ENCODE data around the gene ZNF410. TPM values are rescaled to one million over a fixed set of nuclear protein-coding genes. Genes with fewer than 3 reads are reported as not detected.

ZNF410 gene
- total RNA-seq, 1 experiment from 2014 or later: 21.0 TPM

DNA sequence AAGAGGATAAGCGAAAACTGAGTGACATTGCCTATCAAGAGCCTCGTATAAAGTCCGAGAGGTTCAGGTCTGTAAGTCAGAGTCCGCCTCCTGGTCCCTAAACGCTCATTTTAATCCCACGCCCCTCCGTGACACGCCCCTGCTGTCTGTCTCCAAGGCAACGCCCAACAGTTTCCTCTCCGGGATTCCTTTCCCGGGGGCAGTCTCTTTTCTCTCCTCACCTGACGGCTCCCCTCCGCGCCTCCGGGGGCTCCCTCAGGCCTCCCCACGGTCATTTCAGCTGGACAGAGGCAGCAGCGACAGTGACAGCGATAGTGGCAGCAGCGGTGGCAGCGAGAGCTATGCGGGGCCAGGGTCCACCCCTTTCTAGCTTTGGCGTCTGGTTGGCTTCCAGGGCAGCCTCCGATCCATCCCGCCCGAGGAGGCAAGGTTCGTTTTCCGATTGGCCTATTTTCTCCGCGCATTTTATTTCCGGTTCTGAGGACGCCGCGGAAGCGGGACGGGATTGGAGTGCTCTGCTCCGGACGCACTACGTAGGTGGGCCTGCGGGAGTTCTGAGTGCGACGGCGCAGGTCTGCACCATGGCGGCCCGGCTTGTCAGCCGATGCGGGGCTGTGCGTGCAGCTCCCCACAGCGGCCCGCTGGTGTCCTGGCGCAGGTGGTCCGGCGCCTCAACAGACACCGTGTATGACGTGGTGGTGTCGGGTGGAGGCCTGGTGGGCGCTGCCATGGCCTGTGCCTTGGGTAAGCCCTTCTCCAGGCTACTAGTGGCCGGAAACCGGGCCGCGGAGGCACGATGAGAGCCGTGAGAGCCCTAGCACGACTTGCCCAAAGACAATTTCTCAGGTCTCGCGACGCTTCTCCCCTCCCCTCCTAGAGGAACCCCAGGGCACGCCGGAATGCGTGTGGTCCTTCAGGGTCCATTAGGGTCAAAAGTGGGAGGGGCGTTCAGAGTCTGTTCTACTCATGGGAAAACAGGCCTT is 63.4 kb downstream of the ZNF410 start, which contains the start of the genes COQ6 and FAM161B (continued):
- TF ChIP-seq, protein P1, sequence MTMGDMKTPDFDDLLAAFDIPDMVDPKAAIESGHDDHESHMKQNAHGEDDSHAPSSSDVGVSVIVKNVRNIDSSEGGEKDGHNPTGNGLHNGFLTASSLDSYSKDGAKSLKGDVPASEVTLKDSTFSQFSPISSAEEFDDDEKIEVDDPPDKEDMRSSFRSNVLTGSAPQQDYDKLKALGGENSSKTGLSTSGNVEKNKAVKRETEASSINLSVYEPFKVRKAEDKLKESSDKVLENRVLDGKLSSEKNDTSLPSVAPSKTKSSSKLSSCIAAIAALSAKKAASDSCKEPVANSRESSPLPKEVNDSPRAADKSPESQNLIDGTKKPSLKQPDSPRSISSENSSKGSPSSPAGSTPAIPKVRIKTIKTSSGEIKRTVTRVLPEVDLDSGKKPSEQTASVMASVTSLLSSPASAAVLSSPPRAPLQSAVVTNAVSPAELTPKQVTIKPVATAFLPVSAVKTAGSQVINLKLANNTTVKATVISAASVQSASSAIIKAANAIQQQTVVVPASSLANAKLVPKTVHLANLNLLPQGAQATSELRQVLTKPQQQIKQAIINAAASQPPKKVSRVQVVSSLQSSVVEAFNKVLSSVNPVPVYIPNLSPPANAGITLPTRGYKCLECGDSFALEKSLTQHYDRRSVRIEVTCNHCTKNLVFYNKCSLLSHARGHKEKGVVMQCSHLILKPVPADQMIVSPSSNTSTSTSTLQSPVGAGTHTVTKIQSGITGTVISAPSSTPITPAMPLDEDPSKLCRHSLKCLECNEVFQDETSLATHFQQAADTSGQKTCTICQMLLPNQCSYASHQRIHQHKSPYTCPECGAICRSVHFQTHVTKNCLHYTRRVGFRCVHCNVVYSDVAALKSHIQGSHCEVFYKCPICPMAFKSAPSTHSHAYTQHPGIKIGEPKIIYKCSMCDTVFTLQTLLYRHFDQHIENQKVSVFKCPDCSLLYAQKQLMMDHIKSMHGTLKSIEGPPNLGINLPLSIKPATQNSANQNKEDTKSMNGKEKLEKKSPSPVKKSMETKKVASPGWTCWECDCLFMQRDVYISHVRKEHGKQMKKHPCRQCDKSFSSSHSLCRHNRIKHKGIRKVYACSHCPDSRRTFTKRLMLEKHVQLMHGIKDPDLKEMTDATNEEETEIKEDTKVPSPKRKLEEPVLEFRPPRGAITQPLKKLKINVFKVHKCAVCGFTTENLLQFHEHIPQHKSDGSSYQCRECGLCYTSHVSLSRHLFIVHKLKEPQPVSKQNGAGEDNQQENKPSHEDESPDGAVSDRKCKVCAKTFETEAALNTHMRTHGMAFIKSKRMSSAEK (CRISPR knock-in tag; IDR thresholded peaks at IDR 0.05; ENCODE audit: borderline replicate concordance): no peak
- TF ChIP-seq ZNF671 (CRISPR knock-in tag; IDR thresholded peaks at IDR 0.05) (no peak), ELF4 (CRISPR knock-in tag; IDR thresholded peaks at IDR 0.05; ENCODE audit: low read depth) (no peak), NFYB (CRISPR knock-in tag; conservative IDR thresholded peaks at IDR 0.05; ENCODE audit: low read depth) (peak; percentile 61), EMX1 (CRISPR knock-in tag; IDR thresholded peaks at IDR 0.05) (no peak), HMGA2 (CRISPR knock-in tag; IDR thresholded peaks at IDR 0.05) (no peak), ETV6 (CRISPR knock-in tag; IDR thresholded peaks at IDR 0.05) (peak; percentile 81), NFATC4 (CRISPR knock-in tag; IDR thresholded peaks at IDR 0.05) (no peak), TCF7 (CRISPR knock-in tag; IDR thresholded peaks at IDR 0.05; ENCODE audit: low read depth) (no peak), ZNF232 (CRISPR knock-in tag; IDR thresholded peaks at IDR 0.05) (0 out of 2 replicates have a peak, but pooled peaks have one; percentile 66)
- TF ChIP-seq, protein P2, sequence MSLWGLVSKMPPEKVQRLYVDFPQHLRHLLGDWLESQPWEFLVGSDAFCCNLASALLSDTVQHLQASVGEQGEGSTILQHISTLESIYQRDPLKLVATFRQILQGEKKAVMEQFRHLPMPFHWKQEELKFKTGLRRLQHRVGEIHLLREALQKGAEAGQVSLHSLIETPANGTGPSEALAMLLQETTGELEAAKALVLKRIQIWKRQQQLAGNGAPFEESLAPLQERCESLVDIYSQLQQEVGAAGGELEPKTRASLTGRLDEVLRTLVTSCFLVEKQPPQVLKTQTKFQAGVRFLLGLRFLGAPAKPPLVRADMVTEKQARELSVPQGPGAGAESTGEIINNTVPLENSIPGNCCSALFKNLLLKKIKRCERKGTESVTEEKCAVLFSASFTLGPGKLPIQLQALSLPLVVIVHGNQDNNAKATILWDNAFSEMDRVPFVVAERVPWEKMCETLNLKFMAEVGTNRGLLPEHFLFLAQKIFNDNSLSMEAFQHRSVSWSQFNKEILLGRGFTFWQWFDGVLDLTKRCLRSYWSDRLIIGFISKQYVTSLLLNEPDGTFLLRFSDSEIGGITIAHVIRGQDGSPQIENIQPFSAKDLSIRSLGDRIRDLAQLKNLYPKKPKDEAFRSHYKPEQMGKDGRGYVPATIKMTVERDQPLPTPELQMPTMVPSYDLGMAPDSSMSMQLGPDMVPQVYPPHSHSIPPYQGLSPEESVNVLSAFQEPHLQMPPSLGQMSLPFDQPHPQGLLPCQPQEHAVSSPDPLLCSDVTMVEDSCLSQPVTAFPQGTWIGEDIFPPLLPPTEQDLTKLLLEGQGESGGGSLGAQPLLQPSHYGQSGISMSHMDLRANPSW (CRISPR knock-in tag; conservative IDR thresholded peaks at IDR 0.05; ENCODE audit: low read depth): no peak
- TF ChIP-seq, protein P3, sequence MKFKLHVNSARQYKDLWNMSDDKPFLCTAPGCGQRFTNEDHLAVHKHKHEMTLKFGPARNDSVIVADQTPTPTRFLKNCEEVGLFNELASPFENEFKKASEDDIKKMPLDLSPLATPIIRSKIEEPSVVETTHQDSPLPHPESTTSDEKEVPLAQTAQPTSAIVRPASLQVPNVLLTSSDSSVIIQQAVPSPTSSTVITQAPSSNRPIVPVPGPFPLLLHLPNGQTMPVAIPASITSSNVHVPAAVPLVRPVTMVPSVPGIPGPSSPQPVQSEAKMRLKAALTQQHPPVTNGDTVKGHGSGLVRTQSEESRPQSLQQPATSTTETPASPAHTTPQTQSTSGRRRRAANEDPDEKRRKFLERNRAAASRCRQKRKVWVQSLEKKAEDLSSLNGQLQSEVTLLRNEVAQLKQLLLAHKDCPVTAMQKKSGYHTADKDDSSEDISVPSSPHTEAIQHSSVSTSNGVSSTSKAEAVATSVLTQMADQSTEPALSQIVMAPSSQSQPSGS (CRISPR knock-in tag; IDR thresholded peaks at IDR 0.05; ENCODE audit: borderline replicate concordance, low read depth): no peak
- TF ChIP-seq, protein P4, sequence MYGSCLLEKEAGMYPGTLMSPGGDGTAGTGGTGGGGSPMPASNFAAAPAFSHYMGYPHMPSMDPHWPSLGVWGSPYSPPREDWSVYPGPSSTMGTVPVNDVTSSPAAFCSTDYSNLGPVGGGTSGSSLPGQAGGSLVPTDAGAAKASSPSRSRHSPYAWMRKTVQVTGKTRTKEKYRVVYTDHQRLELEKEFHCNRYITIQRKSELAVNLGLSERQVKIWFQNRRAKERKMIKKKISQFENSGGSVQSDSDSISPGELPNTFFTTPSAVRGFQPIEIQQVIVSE (CRISPR knock-in tag; IDR thresholded peaks at IDR 0.05; ENCODE audit: borderline replicate concordance): no peak
- TF ChIP-seq, protein P5, sequence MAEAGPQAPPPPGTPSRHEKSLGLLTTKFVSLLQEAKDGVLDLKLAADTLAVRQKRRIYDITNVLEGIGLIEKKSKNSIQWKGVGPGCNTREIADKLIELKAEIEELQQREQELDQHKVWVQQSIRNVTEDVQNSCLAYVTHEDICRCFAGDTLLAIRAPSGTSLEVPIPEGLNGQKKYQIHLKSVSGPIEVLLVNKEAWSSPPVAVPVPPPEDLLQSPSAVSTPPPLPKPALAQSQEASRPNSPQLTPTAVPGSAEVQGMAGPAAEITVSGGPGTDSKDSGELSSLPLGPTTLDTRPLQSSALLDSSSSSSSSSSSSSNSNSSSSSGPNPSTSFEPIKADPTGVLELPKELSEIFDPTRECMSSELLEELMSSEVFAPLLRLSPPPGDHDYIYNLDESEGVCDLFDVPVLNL (CRISPR knock-in tag; IDR thresholded peaks at IDR 0.05; ENCODE audit: borderline replicate concordance, low read depth): 0 out of 2 replicates have a peak, but pooled peaks have one; percentile 30

DNA sequence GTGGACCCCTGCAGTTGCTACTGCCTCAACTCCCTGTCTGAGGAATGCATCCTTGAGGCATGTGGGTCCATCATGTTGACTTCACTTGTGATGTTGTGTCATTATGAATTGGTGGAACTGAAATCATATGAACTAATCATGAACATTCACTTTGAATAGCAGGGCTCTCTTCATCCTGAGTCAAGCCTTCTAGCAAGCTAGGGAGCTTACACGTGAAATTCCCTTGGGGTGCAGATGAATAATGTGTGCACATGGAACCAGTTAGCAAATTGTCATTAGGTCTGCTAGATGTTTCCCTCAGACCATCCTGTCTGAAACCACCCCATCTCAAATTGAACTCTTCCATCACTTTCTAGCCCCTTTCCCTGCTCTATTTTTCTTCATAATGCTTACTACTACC is 67.1 kb downstream of the ZNF410 start:
- ChIA-PET CTCF (no interaction called here), POLR2A (no interaction called here)
- Mint-ChIP-seq H3K27ac (no peak overlapping the region), H3K27me3 (ENCODE audit: low read depth) (no peaks in the 10 kb centered on the region), H3K4me1 (peaks cover 6% of the 10 kb centered on the region), H3K36me3 (peaks cover 9% of the 10 kb centered on the region), H3K4me3 (no peak overlapping the region), H3K9me3 (no peaks in the 10 kb centered on the region)
- no peak for ATAC-seq
- DNase-seq (ENCODE audit: low spot score): no peak
- TF ChIP-seq, protein P6, sequence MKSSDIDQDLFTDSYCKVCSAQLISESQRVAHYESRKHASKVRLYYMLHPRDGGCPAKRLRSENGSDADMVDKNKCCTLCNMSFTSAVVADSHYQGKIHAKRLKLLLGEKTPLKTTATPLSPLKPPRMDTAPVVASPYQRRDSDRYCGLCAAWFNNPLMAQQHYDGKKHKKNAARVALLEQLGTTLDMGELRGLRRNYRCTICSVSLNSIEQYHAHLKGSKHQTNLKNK (CRISPR knock-in tag; IDR thresholded peaks at IDR 0.05): no peak
- TF ChIP-seq ZNF121 (CRISPR knock-in tag; IDR thresholded peaks at IDR 0.05) (no peak), TP53 (CRISPR knock-in tag; IDR thresholded peaks at IDR 0.05) (no peak), GRHL2 (CRISPR knock-in tag; IDR thresholded peaks at IDR 0.05; ENCODE audit: insufficient replicate concordance, severe bottlenecking) (no peak), CREM (CRISPR knock-in tag; IDR thresholded peaks at IDR 0.05) (no peak)
- TF ChIP-seq, protein P7, sequence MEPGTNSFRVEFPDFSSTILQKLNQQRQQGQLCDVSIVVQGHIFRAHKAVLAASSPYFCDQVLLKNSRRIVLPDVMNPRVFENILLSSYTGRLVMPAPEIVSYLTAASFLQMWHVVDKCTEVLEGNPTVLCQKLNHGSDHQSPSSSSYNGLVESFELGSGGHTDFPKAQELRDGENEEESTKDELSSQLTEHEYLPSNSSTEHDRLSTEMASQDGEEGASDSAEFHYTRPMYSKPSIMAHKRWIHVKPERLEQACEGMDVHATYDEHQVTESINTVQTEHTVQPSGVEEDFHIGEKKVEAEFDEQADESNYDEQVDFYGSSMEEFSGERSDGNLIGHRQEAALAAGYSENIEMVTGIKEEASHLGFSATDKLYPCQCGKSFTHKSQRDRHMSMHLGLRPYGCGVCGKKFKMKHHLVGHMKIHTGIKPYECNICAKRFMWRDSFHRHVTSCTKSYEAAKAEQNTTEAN (CRISPR knock-in tag; IDR thresholded peaks at IDR 0.05): no peak

Data from WTC11 (cell line).